ENCODE results near the gene KLF2. TPM values are rescaled to one million over a fixed set of nuclear protein-coding genes. Genes with fewer than 3 reads are reported as not detected.

Gene KLF2
- total RNA-seq, result 100 to 1,000 TPM; 246 to 645 (median 377) TPM
- 190 TPM for total RNA-seq (2013)

DNA sequence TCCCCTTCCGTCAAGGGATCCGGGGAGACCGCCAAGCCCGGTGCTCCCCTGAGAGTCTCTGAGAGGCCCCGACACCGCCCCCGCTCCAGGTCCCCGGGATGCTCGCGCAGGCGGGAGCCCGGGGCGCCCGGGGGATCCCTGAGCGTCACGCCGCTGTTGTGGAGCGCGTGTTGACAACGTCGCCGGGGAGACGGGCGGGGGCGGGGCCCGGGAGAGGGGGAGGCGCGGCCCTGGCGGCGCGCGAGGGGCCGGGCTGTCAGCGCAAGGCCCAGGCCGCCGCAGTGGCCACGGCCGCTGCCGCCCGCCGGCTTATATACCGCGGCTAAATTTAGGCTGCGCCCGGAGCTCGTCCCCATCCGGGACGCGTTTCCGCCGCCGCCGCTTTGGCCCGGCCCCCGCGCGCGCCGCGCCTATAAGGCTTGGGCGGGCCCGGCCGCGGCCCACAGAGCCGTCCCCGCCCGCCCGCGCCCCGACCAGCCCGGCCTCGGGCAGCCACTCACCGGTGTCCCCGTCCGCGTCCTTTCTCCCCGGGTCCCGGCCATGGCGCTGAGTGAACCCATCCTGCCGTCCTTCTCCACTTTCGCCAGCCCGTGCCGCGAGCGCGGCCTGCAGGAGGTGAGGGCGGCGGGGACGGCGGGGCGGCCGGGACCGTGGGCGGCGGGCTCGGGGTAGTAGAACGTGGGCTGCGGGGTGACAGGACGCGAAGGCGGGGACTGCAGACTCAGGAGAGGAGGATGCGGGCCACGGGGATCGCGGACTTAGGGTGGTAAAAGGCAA is at the start of gene KLF2:
Gene KLF2 (plus strand): TSS at position 443 of the 777 bp plus-strand sequence. CDS start 98 bp downstream, at position 541.
- peaks cover 0 to 4% of the 10 kb centered on the region in 2 donors for H3K27me3 Mint-ChIP-seq (ENCODE audit: low read depth in 2 of 2)
- H3K4me1 Mint-ChIP-seq, result peaks cover 22 to 35% of the 10 kb centered on the region in 2 donors
- peak; percentile 61 to 84 (median 77) for ATAC-seq

DNA sequence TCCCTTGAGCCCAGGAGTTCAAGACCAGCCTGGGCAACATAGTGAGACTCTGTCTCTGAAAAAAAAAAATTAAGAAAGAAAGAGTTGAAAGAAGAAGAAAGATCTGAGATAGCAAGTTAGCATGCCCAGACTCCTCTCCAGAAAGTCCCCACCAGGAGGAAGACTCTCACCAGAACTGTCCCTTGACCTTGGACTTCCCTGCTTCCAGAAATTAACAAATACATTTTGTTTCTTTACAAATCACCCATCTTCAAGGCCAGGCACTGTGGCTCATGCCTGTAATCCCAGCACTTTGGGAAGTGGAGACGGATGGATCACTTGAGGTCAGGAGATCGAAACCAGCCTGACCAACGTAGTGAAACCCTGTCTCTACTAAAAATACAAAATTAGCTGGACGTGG is 44.3 kb upstream of the KLF2 start:
- Mint-ChIP-seq H3K4me1 (peaks cover 0 to 6% of the 10 kb centered on the region in 2 donors), H3K27me3 (ENCODE audit: low read depth in 2 of 2) (peaks cover 5 to 19% of the 10 kb centered on the region in 2 donors), H3K4me3 (no peak overlapping the region), H3K36me3 (no peaks in the 10 kb centered on the region), H3K9me3 (no peaks in the 10 kb centered on the region), H3K27ac (no peak overlapping the region)
- WGBS (ENCODE audit: insufficient coverage), result 86% methylated on average over 4 of the region's 4 CpGs
- Histone ChIP-seq H3K27me3 (ENCODE audit: control insufficient read depth, insufficient read depth, low read length) (no peaks in the 10 kb centered on the region), H3K4me3 (ENCODE audit: low read length) (no peak overlapping the region), H3K9me3 (ENCODE audit: control insufficient read depth, insufficient read depth, low read length) (no peaks in the 10 kb centered on the region), H3K4me1 (ENCODE audit: control insufficient read depth, insufficient read depth, low read length) (peaks cover 12% of the 10 kb centered on the region), H3K27ac (ENCODE audit: low read length) (no peak overlapping the region), H3K36me3 (ENCODE audit: control insufficient read depth, insufficient read depth, low read length) (no peaks in the 10 kb centered on the region)
- ATAC-seq, result no peak
- intact Hi-C loops (cut with micrococcal nuclease), result no loop called here
- TF ChIP-seq, protein P1, sequence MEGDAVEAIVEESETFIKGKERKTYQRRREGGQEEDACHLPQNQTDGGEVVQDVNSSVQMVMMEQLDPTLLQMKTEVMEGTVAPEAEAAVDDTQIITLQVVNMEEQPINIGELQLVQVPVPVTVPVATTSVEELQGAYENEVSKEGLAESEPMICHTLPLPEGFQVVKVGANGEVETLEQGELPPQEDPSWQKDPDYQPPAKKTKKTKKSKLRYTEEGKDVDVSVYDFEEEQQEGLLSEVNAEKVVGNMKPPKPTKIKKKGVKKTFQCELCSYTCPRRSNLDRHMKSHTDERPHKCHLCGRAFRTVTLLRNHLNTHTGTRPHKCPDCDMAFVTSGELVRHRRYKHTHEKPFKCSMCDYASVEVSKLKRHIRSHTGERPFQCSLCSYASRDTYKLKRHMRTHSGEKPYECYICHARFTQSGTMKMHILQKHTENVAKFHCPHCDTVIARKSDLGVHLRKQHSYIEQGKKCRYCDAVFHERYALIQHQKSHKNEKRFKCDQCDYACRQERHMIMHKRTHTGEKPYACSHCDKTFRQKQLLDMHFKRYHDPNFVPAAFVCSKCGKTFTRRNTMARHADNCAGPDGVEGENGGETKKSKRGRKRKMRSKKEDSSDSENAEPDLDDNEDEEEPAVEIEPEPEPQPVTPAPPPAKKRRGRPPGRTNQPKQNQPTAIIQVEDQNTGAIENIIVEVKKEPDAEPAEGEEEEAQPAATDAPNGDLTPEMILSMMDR (IDR thresholded peaks at IDR 0.05), result no peak
- no peak for DNase-seq

More for the DNA sequence above, at the start of gene KLF2:
- H3K36me3 Mint-ChIP-seq, result peaks cover 23% of the 10 kb centered on the region
- no peaks in the 10 kb centered on the region for H3K9me3 ChIP-seq (ENCODE audit: control insufficient read depth, insufficient read depth, low read length)
- under 1% methylated on average over 105 of the region's 105 CpGs for WGBS (ENCODE audit: insufficient coverage)
- peaks cover 35% of the 10 kb centered on the region for H3K4me1 ChIP-seq (ENCODE audit: control insufficient read depth, insufficient read depth, low read length)
- TF ChIP-seq, protein P1 (IDR thresholded peaks at IDR 0.05), result no peak
- DNase-seq, result peak; percentile 97 to 98
- H3K27ac ChIP-seq (ENCODE audit: low read length), result peak within 1 kb of the TSS; percentile 98
- H3K36me3 ChIP-seq (ENCODE audit: control insufficient read depth, insufficient read depth, low read length), result peaks cover 39% of the 10 kb centered on the region
- peak within 1 kb of the TSS; percentile 81 for H3K4me3 Mint-ChIP-seq
- intact Hi-C loops (cut with micrococcal nuclease), result loop anchor here (5.0 kb wide), 2 partner anchors 113 to 247 kb away; partner anchors contain the start of gene TPM4
- no peaks in the 10 kb centered on the region for H3K9me3 Mint-ChIP-seq
- peak within 1 kb of the TSS; percentile 99 for H3K4me3 ChIP-seq (ENCODE audit: low read length)
- H3K27ac Mint-ChIP-seq, result peak within 1 kb of the TSS; percentile 98 to 99
- no peaks in the 10 kb centered on the region for H3K27me3 ChIP-seq (ENCODE audit: control insufficient read depth, insufficient read depth, low read length)

DNA sequence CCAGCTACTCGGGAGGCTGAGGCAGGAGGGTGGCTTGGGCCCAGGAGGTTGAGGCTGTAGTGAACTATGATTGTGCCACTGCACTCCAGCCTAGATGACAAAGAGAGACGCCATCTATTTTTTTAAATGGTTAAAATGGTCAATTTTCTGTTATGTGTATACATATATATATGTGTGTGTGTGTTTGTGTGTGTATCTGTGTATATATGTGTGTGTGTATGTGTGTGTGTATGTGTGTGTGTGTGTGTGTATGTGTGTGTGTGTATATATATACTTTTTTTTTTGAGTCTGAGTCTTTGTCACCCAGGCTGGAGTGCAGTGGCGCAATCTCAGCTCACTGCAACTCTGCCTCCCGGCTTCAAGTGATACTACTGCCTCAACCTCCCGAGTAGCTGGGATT is 42.9 kb upstream of the KLF2 start:
- no peak overlapping the region for H3K27ac Mint-ChIP-seq

More for the DNA sequence above, 42.9 kb upstream of the KLF2 start:
- Histone ChIP-seq H3K4me3 (ENCODE audit: low read length) (no peak overlapping the region), H3K27me3 (ENCODE audit: control insufficient read depth, insufficient read depth, low read length) (no peaks in the 10 kb centered on the region), H3K27ac (ENCODE audit: low read length) (no peak overlapping the region), H3K9me3 (ENCODE audit: control insufficient read depth, insufficient read depth, low read length) (no peaks in the 10 kb centered on the region), H3K36me3 (ENCODE audit: control insufficient read depth, insufficient read depth, low read length) (no peaks in the 10 kb centered on the region), H3K4me1 (ENCODE audit: control insufficient read depth, insufficient read depth, low read length) (peaks cover 23% of the 10 kb centered on the region)
- no peak for DNase-seq
- H3K36me3 Mint-ChIP-seq, result no peaks in the 10 kb centered on the region
- peaks cover 5 to 20% of the 10 kb centered on the region in 2 donors for H3K27me3 Mint-ChIP-seq (ENCODE audit: low read depth in 2 of 2)
- H3K9me3 Mint-ChIP-seq, result no peaks in the 10 kb centered on the region
- no peak for ATAC-seq
- WGBS (ENCODE audit: insufficient coverage), result 92% methylated on average over 5 of the region's 5 CpGs
- no peak overlapping the region for H3K4me3 Mint-ChIP-seq
- TF ChIP-seq, protein P1 (IDR thresholded peaks at IDR 0.05), result no peak
- peaks cover 0 to 13% of the 10 kb centered on the region in 2 donors for H3K4me1 Mint-ChIP-seq
- intact Hi-C loops (cut with micrococcal nuclease), result no loop called here

All from natural killer cell (primary cell).